GM21529 (cell line): ENCODE results near the gene CD101.

Source experiments
- ATAC-seq: cut with Tn5 transposase; IDR thresholded peaks from one replicate; pipeline ENCODE4 v1.9.1; 2021; ENCODE audit not compliant: unreplicated experiment

CD101 gene

GRCh38 chr1:117047271-117047670 lies 45.7 kb downstream of the CD101 start:
- no peak for ATAC-seq

- no peak for ATAC-seq
Observed at GRCh38 chr1:117049857-117050256, 48.3 kb downstream of the CD101 start.

- ATAC-seq: peak; percentile 89
Observed at GRCh38 chr1:117051224-117052064, 49.9 kb downstream of the CD101 start.

- no peak for ATAC-seq
Observed at GRCh38 chr1:117054068-117054467, 52.5 kb downstream of the CD101 start.

- no peak for ATAC-seq
Observed at GRCh38 chr1:117058810-117059209, 57.2 kb downstream of the CD101 start.

GRCh38 chr1:117059334-117059677 lies 57.7 kb downstream of the CD101 start:
- peak; percentile 28 for ATAC-seq

- ATAC-seq: peak; percentile 92
Observed at GRCh38 chr1:117059678-117060440, 58.3 kb downstream of the CD101 start, which contains the start of gene TTF2. Gene TTF2 (plus strand): TSS chr1:117060326. CDS start chr1:117060347, 21 bp downstream.

GRCh38 chr1:117060441-117061317 lies 59.1 kb downstream of the CD101 start:
- ATAC-seq: peak; percentile 7

GRCh38 chr1:117061986-117062415 lies 60.4 kb downstream of the CD101 start:
- peak; percentile 25 for ATAC-seq

- ATAC-seq: no peak
Observed at GRCh38 chr1:117066367-117066766, 64.8 kb downstream of the CD101 start.

GRCh38 chr1:117067533-117068370 lies 66.2 kb downstream of the CD101 start:
- peak; percentile 70 for ATAC-seq

GRCh38 chr1:117068580-117068979 lies 67.0 kb downstream of the CD101 start:
- ATAC-seq: no peak

GRCh38 chr1:117069220-117069844 lies 67.8 kb downstream of the CD101 start:
- no peak for ATAC-seq

- ATAC-seq: no peak
Observed at GRCh38 chr1:117070124-117070523, 68.6 kb downstream of the CD101 start.

GRCh38 chr1:117076648-117077047 lies 75.1 kb downstream of the CD101 start:
- no peak for ATAC-seq

- no peak for ATAC-seq
Observed at GRCh38 chr1:117077267-117077666, 75.7 kb downstream of the CD101 start.

GRCh38 chr1:117079737-117080136 lies 78.2 kb downstream of the CD101 start:
- ATAC-seq: no peak

GRCh38 chr1:117084231-117084630 lies 82.7 kb downstream of the CD101 start:
- ATAC-seq: no peak
